K562 (cell line): ENCODE data around the gene COPS6. TPM values are rescaled to one million over a fixed set of nuclear protein-coding genes. Genes with fewer than 3 reads are reported as not detected.

Experiments used
- ATF1 ChIP-seq, 2 experiments: fragments of 450-650 bp in 1 of 2; IDR thresholded peaks; 2 replicates each; pipeline ENCODE4 v1.6.1; 2016; ENCODE audit warnings: missing compliant biosample characterization in 1 of 2, missing genetic modification characterization in 1 of 2
- CBX2 ChIP-seq: fragments of 200-600 bp; sonication (generic); IDR thresholded peaks from one replicate; pipeline ENCODE4 v1.6.1; 2012; ENCODE audit warnings: mild to moderate bottlenecking, low read length, inconsistent platforms; ENCODE audit not compliant: insufficient read depth, poor library complexity, severe bottlenecking
- CHCHD3 ChIP-seq: fragments of 250-450 bp; sonication (Bioruptor Pico); IDR thresholded peaks from 2 replicates; pipeline ENCODE4 v2.1.2; 2022; ENCODE audit warnings: mild to moderate bottlenecking
- CUX1 ChIP-seq: fragments of 200-800 bp; sonication (Bioruptor generic); IDR thresholded peaks from 2 replicates; pipeline ENCODE4 v1.6.1; 2016; ENCODE audit warnings: missing genetic modification characterization, missing compliant biosample characterization
- ETV1 ChIP-seq: fragments of 450-650 bp; conservative IDR thresholded peaks from 2 replicates; pipeline ENCODE4 v1.6.1; 2016; ENCODE audit warnings: missing genetic modification characterization, control low read depth, low read depth, missing compliant biosample characterization
- KDM1A ChIP-seq, 2 experiments: fragments of 450-650 bp; IDR thresholded peaks; 2 replicates each; pipeline ENCODE4 v1.6.1; 2016; ENCODE audit warnings: mild to moderate bottlenecking in 2 of 2
- KDM4B ChIP-seq, 2 experiments: fragments of 450-650 bp in 1 of 2; sonication (generic) in 1 of 2; IDR thresholded peaks; 2 replicates each; pipeline ENCODE4 v1.6.1; 2016 to 2017; ENCODE audit warnings: borderline replicate concordance in 2 of 2, antibody characterized with exemption in 1 of 2, low read depth in 1 of 2, mild to moderate bottlenecking in 1 of 2
- KLF13 ChIP-seq: fragments of 450-650 bp; IDR thresholded peaks from 2 replicates; pipeline ENCODE4 v1.6.1; 2016; ENCODE audit warnings: missing genetic modification characterization, low read depth, mild to moderate bottlenecking, missing compliant biosample characterization, moderate library complexity, borderline replicate concordance
- MLX ChIP-seq, 2 experiments: fragments of 450-650 bp in 1 of 2; sonication (generic) in 1 of 2; formaldehyde crosslinking; conservative IDR thresholded peaks; 2 replicates each; pipeline versions ENCODE4 v1.4.0 to v1.8.1; 2020 to 2022; ENCODE audit warnings: mild to moderate bottlenecking in 1 of 2, missing genetic modification reagents in 1 of 2
- MTA3 ChIP-seq: fragments of 450-650 bp; formaldehyde crosslinking; IDR thresholded peaks from 2 replicates; pipeline ENCODE4 v1.6.1; 2017; ENCODE audit warnings: mild to moderate bottlenecking, borderline replicate concordance
- RBM14 ChIP-seq: fragments of 200-400 bp; formaldehyde crosslinking; IDR thresholded peaks from 2 replicates; pipeline ENCODE4 v1.6.1; 2018; ENCODE audit warnings: low read depth, mild to moderate bottlenecking, low read length, moderate library complexity, borderline replicate concordance; ENCODE audit not compliant: insufficient read depth
- SRSF1 ChIP-seq: fragments of 200-400 bp; formaldehyde crosslinking; IDR thresholded peaks from 2 replicates; pipeline ENCODE4 v1.6.1; 2017; ENCODE audit warnings: mild to moderate bottlenecking, low read depth, low read length, moderate library complexity
- TCF15 ChIP-seq: fragments of 250-450 bp; sonication (Bioruptor Pico); IDR thresholded peaks from 2 replicates; pipeline ENCODE4 v1.8.0; 2022; ENCODE audit warnings: moderate library complexity, mild to moderate bottlenecking, inconsistent platforms
- ZBTB7A ChIP-seq: IDR thresholded peaks from 2 replicates; pipeline ENCODE4 v1.6.1; 2011; ENCODE audit warnings: low read depth, mild to moderate bottlenecking, low read length, moderate library complexity, borderline replicate concordance; ENCODE audit not compliant: control insufficient read depth
- ZNF311 ChIP-seq: fragments of 250-450 bp; sonication (Bioruptor Pico); IDR thresholded peaks from 2 replicates; pipeline ENCODE4 v1.4.0; 2020; ENCODE audit warnings: mild to moderate bottlenecking, moderate library complexity
- ZNF512 ChIP-seq: IDR thresholded peaks from 2 replicates; pipeline ENCODE4 v1.6.1; 2016; ENCODE audit warnings: missing genetic modification characterization, missing compliant biosample characterization
- ZNF740 ChIP-seq, 3 experiments: fragments of 200-800 bp in 1 of 3; sonication (Bioruptor generic) in 1 of 3; sonication (generic) in 1 of 3; formaldehyde crosslinking in 1 of 3; IDR thresholded peaks; 2 replicates each; pipeline versions ENCODE4 v1.6.1 to v1.8.0; 2016 to 2022; ENCODE audit warnings: mild to moderate bottlenecking in 2 of 3, missing compliant biosample characterization in 2 of 3, missing genetic modification characterization in 2 of 3, missing genetic modification reagents in 1 of 3
- polyA plus RNA-seq, 8 experiments: library from polyadenylated mRNA; depleted of rRNA in 4 of 8; stranded (reverse) in 5 of 8; unstranded in 3 of 8; fragments of >200 nt; fragmentation: Nextera tagmentation in 2 of 8; fragmentation: Illumina TruSeq in 1 of 8; extraction: Ambion mirVana in 2 of 8; extraction: Trizol in 1 of 8; gene quantifications; 2 replicates each; pipeline versions ENCODE4 v1.2.1 to v1.2.3, GENCODE V29; 2011 to 2014; ENCODE audit warnings: inconsistent platforms in 1 of 8, missing spikeins in 1 of 8
- total RNA-seq, 7 experiments: library from RNA; depleted of rRNA in 6 of 7; stranded (reverse); fragments of >200 nt in 6 of 7; fragmentation: Illumina TruSeq in 2 of 7; extraction: Trizol in 2 of 7; gene quantifications; 2 replicates each; pipeline versions ENCODE4 v1.2.1 to v1.2.3, GENCODE V29; 2011 to 2021; ENCODE audit warnings: low replicate concordance in 1 of 7

COPS6 gene
- total and polyA plus RNA-seq, 9 of the 15 experiments (the other 6 are each of a cell fraction or from before 2014, with no cell fraction given): 63.0 to 331 (median 168) TPM

GRCh38 chr7:100132697-100133151 is 44.0 kb downstream of the COPS6 start (continued):
- no peak for TF ChIP-seq CBX2
- no peak for TF ChIP-seq KLF13 (tag)
- no peak for TF ChIP-seq KDM1A (IDR thresholded peaks at IDR 0.05)
- no peak; a peak in 1 of 4 replicates for TF ChIP-seq KDM4B (IDR thresholded peaks at IDR 0.05; ENCODE audit: borderline replicate concordance in 2 of 2, low read depth in 1 of 2)
- TF ChIP-seq ETV1: no peak; the same call in 1 of the 2 replicates
- no peak for TF ChIP-seq TCF15 (CRISPR knock-in tag)
- no peak for TF ChIP-seq ZNF311 (CRISPR knock-in tag)
- no peak for TF ChIP-seq ZBTB7A
- TF ChIP-seq MTA3: no peak
- no peak for TF ChIP-seq ZNF512 (tag)
- TF ChIP-seq ATF1 (CRISPR knock-in tag; IDR thresholded peaks at IDR 0.05): no peak
- 0 out of 2 replicates have a peak, but pooled peaks have one; percentile 11 for TF ChIP-seq ATF1 (tag; IDR thresholded peaks at IDR 0.05)
- no peak for TF ChIP-seq SRSF1
- no peak for TF ChIP-seq CHCHD3
- no peak for TF ChIP-seq ZNF740 (CRISPR knock-in tag; IDR thresholded peaks at IDR 0.05)
- no peak for TF ChIP-seq ZNF740 (tag; IDR thresholded peaks at IDR 0.05)
- TF ChIP-seq CUX1 (CRISPR knock-in tag): no peak
- TF ChIP-seq MLX (CRISPR knock-in tag; conservative IDR thresholded peaks at IDR 0.05): 0 out of 4 replicates have a peak, but pooled peaks of 1 of the 2 experiments have one; percentile 21
- TF ChIP-seq RBM14: no peak
